Medulla oblongata (tissue), 1 donor: ENCODE results near the gene CCDC97.
"Not testable (repeated sequence)": the region's sequence is repeated elsewhere in the genome, so short reads cannot be mapped to it uniquely, and the experiment has no call there.

ENCODE experiments used
- DNase-seq: peaks from one replicate; pipeline ENCODE4 v3.0.0-alpha.2; 2015; ENCODE audit errors: extremely low spot score

Gene CCDC97

DNA sequence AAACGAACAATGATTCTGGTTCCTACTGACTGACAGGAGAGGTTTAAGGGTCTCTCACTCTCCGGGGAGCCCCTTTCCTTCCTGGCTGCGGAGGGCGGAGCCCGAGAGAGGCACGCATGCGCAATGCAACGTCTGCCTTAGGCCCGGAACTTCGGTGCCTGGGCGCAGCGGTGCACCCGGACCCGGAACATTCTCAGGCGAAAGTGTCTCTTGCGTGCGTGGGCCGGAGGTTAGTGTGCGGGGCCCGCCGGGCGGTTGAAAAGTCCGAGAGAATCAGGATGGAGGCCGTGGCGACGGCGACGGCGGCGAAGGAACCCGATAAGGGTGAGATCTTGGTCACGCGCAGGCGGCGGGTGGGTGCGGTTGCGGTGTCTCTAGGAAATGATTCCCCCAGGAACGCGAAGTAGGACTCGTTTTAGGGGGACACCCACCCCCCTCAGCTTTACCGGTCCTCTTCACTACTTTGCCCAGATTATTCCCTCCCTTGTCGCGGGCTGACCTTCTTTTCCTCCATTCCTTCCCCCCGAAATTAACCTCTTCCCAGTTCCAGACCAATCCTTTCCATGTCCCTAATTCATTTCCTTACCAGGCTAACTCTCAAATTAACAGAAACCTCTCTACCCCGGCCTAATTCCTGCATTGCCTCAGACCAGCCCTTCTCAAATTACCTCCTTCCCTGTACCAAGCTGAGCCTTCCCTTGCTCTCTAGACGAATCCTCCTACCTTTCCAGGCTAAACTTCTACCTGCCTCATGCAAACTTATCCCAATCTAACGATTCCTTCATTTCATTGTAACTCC lies at the start of gene CCDC97:
TSS of gene CCDC97 (plus strand) at position 140 of the 799 bp plus-strand sequence. CDS start at position 279, 139 bp downstream.
- peak; percentile 90 for DNase-seq

DNA sequence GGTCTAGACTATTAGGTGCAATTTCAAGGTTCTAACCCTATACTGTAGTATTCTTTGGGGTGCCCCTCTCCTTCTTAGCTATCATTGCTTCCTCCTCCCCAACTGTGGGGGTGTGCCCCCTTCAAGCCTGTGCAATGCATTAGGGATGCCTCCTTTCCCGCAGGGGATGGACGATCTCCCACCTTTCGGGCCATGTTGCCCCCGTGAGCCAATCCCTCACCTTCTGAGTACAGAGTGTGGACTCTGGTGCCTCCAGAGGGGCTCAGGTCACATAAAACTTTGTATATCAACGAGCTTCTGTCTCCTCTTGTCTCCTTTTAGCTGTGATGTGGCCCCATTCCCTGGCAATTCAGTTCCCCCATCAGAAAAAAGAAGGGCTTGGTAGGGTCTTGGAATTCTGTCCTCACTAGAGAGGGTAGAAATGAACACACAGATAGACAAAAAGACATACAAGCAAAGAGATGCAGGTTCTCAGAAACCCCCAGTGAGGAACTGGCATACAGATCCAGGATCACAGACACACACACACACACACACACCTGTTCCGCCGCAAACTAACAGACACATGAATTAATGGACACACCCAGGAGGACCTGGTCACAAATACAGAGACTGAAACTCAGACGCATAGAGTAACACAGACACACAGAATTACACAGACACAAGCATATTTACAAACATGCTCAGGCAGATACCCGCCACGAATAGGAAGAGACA lies 48.3 kb upstream of the CCDC97 start:
- peak; percentile 5 for DNase-seq

DNA sequence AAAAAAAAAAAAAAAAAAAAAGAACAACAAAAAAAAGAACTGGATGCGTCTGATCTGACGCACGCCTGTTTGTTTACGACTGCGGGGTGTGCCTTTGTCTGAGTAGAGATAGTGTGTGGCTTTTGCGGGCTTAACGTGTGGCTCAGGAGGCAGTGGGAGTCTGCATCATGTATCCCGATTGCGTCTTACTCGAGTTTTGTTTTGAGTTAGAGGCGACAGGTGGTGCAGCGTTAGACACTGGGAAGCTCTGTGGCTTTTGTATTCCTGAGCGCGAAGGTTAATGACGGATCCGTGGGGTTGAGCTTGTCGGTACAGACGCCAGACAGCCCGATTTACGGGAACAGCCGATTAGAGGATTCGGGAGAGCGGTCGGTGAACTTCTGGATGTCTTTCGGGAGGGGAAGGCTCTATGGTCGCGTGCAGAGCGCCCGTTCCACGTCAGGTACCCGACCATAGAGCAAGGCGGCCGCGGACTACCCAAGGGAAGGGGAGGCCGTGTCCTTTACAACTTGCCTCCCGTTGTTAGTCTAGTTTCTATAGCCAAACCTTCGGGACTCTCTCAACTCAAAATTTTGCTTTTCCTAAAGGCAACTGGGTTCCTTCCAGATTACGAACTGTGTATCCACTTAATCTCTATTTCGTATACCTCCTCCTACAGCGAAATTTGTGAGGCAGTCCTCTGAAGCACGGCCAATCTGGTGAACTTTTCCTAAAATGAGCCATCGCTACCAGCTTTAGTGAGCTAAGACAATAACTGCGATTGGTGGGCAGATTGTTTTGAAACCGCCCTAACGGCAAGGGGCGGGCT lies 46.7 kb upstream of the CCDC97 start:
- peak; percentile 71 for DNase-seq

DNA sequence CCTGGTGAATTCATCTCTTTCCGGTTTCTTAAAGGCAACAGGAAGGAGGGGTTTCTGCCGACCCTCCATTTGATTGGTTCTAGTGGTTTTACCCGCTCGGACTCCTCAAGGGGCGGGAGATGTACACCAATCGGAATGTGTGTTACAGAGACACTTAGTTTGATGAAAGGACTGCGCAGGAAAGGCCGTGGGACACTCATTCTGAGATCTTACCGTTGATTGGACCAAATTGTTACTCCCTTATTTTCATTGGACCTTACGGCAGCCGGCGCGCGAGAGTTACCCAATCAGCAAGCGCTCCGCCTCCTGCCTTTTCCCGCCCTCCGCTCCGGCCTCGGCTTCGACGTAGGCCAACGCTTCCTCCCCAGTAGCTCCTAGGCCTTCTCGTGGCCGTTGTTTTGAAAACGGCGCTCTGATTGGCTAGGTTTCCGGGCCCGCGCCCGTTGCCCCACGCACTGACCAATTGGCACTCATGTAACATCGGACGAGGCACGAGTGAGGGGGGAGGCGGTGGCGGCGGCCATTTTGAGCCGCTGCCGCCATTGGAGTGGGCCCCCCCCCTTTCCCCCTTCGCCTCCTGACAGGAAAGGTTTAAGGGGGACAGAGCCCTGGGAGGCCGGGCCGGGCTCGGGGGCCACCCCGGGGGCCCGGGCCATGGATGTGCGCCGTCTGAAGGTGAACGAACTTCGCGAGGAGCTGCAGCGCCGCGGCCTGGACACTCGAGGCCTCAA lies 46.0 kb upstream of the CCDC97 start, which contains the start of gene HNRNPUL1:
TSS of gene HNRNPUL1 (plus strand) at position 523 of the 731 bp plus-strand sequence. CDS start at position 655, 132 bp downstream.
- DNase-seq = peak; percentile 100

DNA sequence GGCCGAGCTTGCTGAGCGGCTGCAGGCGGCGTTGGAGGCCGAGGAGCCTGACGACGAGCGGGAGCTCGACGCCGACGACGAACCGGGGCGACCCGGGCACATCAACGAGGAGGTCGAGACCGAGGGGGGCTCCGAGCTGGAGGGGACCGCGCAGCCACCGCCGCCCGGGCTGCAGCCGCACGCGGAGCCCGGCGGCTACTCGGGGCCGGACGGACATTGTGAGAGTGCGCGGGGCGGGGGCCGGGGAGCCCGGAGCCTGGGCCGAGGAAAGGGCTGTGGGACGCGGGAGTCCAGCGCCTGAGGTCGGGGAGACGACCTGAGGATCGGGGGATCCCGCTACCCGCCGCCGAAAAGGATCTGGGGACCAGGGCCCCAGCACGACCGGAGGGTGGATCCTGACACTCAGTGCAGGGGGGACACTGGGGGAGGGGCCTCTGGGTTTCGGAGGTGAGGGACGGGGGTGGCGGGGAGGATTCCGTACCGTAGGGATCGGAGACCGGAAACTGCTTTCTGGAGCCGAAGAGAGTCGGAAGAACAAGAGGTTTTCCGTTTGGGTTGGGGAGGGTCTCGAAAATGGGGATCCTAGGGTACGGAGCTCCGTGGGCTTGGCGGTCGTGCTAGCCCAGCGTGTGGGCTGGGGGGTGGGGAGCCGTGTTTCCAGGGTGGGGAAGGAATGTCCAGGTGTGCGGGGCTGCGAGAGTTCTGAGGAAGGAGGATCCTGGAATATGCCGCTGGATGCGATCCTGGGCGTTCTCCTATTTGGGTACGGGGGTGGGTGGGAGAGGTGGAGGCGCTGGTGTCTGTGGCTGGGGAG lies 45.2 kb upstream of the CCDC97 start:
- peak; percentile 33 for DNase-seq

DNA sequence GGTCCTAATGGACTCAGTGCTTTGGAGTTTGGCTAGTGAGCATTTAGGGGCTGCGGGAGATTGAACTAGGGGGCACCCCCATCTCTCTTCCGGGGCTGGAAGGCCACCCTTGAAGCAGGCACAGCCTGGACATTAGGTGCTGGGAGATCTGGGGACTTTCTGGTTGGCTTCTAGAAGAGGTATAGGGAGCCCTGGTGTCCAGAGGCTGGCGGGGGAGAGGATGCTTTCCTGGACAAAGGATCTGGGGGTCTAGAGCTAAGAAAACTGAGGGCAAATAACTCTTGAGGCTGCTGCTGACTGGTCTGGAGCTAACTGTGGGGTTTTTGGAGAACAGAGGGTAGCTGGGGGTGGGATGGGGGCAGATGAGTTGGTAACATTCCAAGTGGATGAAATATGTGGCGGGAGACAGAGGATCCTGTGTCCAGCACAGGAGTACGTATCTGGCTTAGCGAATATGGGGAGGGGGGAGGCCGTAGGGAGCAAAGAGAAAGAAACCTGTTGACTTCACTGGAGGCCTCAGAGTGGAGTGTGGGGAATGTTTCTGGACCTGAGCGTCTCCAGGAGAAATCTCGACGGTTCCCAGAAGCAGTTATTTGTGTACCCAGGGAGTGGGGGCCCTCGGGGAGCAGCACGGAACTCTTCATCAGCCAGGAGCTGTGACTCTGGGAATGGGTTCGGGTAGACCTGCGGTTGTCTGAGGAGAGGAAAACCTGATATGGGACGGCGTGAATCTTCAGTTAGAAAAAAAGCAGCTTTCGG lies 44.4 kb upstream of the CCDC97 start:
- peak; percentile 14 for DNase-seq

DNA sequence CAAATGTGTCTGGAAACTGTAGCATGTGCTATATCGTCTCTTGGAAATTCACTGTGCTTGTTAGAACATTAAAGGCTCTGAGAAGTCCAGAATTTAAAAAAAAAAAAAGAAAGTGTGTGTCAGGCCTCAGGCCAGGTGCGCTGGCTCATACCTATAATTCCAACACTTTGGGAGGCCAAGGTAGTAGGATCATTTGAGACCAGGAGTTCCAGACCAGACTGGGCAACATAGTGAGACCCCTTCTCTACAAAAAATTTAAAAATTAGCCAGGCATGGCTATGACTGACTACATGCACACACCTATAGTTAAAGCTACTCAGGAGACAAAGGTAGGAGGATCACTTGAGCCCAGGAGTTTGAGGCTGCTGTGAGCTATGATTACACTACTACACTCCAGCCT lies 40.9 kb upstream of the CCDC97 start:
- DNase-seq = no peak

DNA sequence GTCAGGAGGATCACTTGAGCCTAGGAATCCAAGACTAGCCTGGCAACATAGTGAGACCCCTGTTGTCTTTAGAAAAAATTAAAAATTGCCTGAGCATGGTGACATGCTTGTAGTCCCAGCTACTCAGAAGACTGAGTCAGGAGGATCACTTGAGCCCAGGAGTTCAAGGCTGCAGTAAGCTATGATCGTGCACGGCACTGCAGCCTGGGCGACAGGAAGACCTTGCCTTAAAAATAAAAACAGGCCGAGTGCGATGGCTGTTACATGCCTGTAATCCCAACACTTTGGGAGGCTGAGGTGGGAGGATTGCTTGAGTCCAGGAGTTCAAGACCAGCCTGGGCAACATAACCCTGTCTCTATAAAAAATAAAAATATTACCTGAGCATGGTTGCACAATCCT lies 40.4 kb upstream of the CCDC97 start:
- DNase-seq = no peak

DNA sequence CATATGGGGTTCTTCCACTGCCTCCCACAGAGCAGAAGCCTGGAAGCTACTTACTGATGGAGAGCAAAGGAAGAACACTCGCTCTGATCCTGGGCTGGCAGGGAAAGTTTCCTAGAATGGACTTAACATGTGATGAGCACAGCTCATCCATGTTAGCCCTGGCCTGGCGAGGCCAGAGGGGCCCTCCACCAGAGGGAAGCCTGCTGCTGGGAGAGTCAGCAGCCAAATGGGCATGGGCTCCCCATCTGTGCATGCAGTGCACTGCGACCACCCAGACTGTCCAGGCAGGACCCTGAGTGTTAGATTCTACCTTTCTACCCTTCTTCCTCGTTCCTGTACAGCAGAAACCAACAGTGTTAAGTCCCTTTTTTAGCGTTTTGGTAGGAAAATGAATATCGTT lies 36.9 kb upstream of the CCDC97 start:
- DNase-seq = no peak

DNA sequence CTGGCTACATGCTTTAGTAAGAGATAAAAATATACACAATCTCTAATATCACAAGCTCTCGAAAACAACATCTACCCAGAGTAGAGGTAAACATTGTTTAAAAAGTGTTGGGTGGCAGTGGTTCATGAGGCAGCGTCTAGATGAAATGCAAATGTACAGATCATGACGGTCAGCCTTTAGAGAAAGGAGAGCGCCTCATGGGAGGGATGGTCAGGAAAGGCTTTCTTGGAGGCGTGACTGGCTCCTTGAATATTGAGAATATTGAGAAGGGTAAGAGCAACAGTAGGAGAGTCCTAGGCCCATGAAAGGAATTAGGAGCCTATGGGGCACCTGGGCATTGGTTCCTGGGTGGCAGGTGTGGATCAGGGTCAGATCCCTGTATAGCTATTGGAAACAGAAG lies 35.2 kb upstream of the CCDC97 start:
- no peak for DNase-seq

DNA sequence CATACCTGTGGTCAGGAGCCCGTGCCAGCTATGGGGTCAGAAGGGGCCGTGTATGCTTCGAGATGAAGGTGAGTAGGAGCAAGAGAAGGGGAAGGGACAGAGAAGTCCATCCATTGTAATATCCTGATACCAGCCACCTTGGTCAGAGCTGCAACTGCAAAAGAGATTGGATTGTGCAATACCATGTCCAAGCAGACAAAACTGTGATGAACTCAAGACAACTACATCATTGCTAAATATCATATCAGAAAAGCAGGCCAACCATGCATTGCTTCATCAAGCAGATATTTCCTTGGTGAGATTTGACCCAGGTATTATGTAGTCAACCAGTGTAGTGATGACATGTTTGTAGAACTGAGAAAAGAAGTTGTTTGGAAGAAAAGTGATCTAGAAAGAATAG lies 33.7 kb upstream of the CCDC97 start:
- DNase-seq = no peak

DNA sequence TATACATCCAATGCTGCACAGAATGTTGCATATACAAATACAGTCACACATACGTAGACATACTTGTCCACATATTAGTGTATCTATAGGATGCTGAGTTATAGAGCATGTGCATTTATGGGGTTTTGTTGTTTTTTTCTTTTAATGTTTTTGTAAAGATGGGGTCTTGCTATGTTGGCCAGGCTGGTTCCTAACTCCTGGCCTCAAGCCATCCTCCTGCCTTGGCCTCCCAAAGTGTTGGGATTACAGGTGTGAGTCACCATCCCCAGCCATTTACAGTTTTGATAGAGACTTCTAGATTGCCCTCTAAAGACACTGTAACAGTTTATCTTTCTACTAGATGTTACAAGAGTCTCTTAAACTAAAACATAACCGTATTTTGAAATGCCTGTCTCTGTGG lies 31.5 kb upstream of the CCDC97 start:
- DNase-seq = no peak

DNA sequence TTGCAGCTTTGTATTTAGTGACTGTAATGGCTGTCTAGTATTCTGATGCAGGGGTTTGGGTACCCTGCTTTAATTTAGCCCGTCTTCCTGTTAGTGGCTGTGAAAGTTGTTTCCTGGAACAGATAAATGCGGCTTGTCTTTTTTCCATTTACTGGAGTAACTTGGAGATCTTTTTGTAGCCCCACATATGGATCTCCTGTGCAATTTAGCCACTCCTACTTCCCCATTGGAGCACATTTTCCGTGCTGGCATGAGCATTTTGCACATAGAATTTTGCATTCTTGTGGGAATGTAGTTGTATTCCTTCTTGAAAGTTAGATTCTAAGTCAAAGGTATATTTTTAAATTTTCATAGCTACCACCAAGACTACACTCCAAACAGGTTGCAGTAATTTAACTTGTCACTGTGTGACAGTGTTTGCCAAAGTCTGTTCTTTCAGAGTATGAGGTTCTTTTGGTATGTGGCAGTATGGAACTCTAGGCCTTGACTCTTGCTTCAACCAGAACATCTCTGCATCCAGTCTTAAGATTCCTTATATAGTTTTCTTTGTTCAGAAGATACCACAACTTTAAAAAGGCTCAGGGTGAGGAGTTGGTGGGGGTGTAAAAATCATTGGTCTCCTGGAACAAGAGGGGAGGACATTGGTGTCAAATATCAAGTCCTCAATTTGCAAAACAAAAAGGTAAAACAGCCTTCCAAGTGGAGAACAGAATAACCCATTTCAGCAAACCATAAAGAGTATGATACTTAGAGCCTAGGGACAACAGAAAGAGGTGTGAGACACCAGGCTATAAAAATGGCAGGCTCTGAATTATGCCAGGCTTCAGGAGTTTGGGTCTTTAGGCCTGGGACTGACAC lies 21.1 kb upstream of the CCDC97 start:
- no peak for DNase-seq

DNA sequence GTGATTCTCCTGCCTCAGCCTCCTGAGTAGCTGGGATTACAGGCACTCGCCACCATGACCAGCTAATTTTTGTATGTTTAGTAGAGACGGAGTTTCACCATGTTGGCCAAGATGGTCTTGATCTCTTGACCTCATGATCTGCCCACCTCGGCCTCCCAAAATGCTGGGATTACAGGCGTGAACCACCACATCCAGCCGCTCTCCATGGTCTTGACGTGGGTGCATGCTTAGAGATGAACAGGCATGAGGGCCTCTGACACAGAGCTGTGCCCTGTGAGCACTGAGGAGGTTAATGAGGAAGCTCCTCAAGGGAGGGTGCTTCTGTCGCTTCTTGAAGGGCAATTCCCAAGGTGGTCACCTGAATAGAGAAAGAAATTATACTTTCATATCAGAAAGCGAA lies 20.2 kb upstream of the CCDC97 start:
- DNase-seq = not testable (repeated sequence)

DNA sequence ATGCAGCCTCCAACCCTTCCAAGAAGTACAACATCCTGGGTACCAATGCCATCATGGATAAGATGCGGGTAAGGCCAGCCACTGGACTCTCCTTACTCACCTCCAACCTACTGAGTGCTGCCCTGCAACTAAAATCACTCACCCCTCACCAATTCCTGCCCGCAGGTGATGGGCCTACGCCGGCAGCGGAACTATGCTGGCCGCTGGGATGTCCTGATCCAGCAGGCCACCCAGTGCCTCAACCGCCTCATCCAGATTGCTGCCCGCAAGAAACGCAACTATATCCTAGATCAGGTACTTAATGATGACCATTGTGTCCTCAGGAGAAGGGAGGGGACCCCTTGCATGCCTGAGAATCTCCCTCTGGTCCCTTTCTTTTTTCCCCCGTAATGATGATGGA lies 15.6 kb upstream of the CCDC97 start:
- DNase-seq = no peak

DNA sequence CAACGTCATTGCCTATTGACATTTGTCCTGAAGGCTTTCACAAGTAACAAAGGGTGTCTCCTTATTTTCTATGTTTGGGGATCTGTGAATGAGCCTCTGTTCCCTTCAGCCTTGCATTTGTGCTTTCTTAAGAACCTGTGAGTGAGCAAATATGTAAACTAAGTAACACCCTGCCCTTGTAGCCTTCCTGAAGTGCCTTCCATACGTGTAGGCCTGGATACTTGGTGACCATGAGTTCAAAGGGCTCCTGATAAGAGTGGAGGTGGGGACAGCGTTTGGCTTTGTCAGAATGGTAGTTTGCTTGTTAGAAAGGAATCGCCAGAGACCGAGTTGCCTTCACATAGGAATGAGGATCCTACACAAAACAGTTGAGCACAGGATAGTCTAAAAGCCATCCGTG lies 14.5 kb upstream of the CCDC97 start:
- no peak for DNase-seq

DNA sequence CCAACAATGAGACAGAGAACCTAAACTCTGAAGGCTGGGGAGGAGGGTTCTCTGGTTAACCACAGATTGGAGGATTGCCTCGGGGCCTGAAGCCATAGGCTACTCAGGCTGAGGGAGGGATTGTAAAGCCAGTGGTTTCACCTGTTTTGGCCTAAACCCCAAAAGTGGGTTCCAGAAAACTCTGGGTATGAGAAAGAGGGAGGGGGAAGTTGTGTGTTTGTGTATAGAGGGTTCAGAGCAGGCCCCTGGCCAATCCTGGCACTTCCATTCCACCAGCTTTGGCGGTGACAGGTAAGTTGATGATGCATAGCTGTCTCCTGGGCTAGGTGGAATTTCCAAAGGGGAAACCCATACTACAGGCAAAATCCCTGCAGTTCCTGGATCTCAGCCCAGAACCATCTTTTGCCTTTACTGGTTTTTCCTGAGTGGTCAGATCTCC lies 13.5 kb upstream of the CCDC97 start:
- DNase-seq = no peak

DNA sequence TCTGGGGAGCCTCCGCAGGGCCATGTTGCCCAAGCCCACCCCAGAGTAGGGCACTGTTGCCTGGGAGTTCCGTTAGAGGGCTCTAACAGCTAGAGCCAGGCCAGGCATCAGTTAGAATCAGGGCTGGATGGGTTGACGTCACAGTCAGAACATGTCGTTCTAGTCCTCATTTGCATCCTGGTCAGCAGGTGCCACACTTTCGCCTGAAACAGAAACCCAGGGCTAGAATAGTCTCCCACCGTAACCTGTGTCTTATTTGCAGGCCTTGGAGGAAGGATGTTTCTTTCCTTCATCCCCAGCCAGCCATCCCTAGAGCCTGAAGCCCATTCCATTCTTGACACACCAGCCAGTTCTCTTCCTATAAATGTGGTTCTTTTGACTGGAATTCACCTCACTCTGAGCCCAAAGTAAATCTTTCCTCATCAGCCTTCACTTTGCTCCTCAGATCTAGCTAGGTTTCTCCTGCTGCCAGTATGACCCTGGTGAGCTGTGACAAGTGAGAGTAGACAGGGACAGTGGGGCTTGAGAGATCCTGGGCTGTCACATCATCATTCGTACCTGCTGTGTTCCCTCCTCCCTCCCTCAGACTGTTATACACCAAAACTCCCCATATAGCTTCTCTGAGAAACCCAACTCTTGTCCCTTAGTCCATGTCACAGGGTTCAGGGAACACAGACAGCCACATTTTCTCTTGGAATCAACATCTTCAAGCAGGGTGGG lies 12.2 kb upstream of the CCDC97 start:
- no peak for DNase-seq
